HepG2 (cell line): ENCODE measurements around the gene NEDD8. TPM values are rescaled to one million over a fixed set of nuclear protein-coding genes. Genes with fewer than 3 reads are reported as not detected.

Experiments
- ETV6 ChIP-seq: sonication (generic); formaldehyde crosslinking; conservative IDR thresholded peaks from 2 replicates; pipeline ENCODE4 v1.4.0; 2020; ENCODE audit warnings: missing genetic modification reagents
- ISX ChIP-seq: sonication (generic); formaldehyde crosslinking; conservative IDR thresholded peaks from 2 replicates; pipeline ENCODE4 v1.5.0; 2020; ENCODE audit warnings: missing genetic modification reagents
- RCOR2 ChIP-seq: IDR thresholded peaks from 2 replicates; pipeline ENCODE4 v1.6.1; 2016; ENCODE audit warnings: missing biosample characterization, missing genetic modification reagents
- TP53 ChIP-seq: sonication (generic); formaldehyde crosslinking; conservative IDR thresholded peaks from 2 replicates; pipeline ENCODE4 v1.4.0; 2020; ENCODE audit warnings: missing genetic modification reagents
- ZBTB20 ChIP-seq: sonication (generic); formaldehyde crosslinking; IDR thresholded peaks from 2 replicates; pipeline ENCODE4 v1.8.1; 2023; ENCODE audit warnings: missing genetic modification reagents, low read depth, mild to moderate bottlenecking, borderline replicate concordance
- ZBTB7B ChIP-seq: sonication (generic); formaldehyde crosslinking; IDR thresholded peaks from 2 replicates; pipeline ENCODE4 v1.4.0; 2020; ENCODE audit warnings: missing genetic modification reagents
- ZMYM3 ChIP-seq: sonication (generic); formaldehyde crosslinking; IDR thresholded peaks from 2 replicates; pipeline ENCODE4 v1.5.1; 2020; ENCODE audit warnings: mild to moderate bottlenecking, missing genetic modification reagents
- ZNF232 ChIP-seq: sonication (generic); formaldehyde crosslinking; IDR thresholded peaks from 2 replicates; pipeline ENCODE4 v1.4.0; 2020; ENCODE audit warnings: missing genetic modification reagents, borderline replicate concordance
- ZNF44 ChIP-seq: sonication (generic); formaldehyde crosslinking; IDR thresholded peaks from 2 replicates; pipeline ENCODE4 v1.5.1; 2020; ENCODE audit warnings: mild to moderate bottlenecking, missing genetic modification reagents
- ZNF605 ChIP-seq: sonication (generic); formaldehyde crosslinking; IDR thresholded peaks from 2 replicates; pipeline ENCODE4 v1.8.0; 2022; ENCODE audit warnings: mild to moderate bottlenecking, missing genetic modification reagents
- ZNF670 ChIP-seq: sonication (generic); formaldehyde crosslinking; IDR thresholded peaks from 2 replicates; pipeline ENCODE4 v1.8.0; 2022; ENCODE audit warnings: mild to moderate bottlenecking, missing genetic modification reagents, borderline replicate concordance
- ZNF720 ChIP-seq: sonication (generic); formaldehyde crosslinking; IDR thresholded peaks from 2 replicates; pipeline ENCODE4 v1.4.0; 2020; ENCODE audit warnings: missing genetic modification reagents
- ZNF83 ChIP-seq: sonication (generic); formaldehyde crosslinking; IDR thresholded peaks from 2 replicates; pipeline ENCODE4 v1.4.0; 2020; ENCODE audit warnings: missing genetic modification reagents, mild to moderate bottlenecking, borderline replicate concordance
- ZNF839 ChIP-seq: sonication (generic); formaldehyde crosslinking; IDR thresholded peaks from 2 replicates; pipeline ENCODE4 v1.4.0; 2020; ENCODE audit warnings: missing genetic modification reagents, mild to moderate bottlenecking, borderline replicate concordance
- ZZZ3 ChIP-seq: sonication (generic); formaldehyde crosslinking; IDR thresholded peaks from 2 replicates; pipeline ENCODE4 v1.4.0; 2020; ENCODE audit warnings: missing genetic modification reagents, mild to moderate bottlenecking, borderline replicate concordance
- polyA plus RNA-seq, 8 experiments: library from polyadenylated mRNA; depleted of rRNA in 3 of 8; stranded (reverse) in 7 of 8; unstranded in 1 of 8; fragments of >200 nt; fragmentation: Illumina TruSeq in 4 of 8; extraction: Trizol in 4 of 8; gene quantifications; 2 replicates each; pipeline versions ENCODE4 v1.2.1 to v1.2.3, GENCODE V29; 2011 to 2016; ENCODE audit warnings: low read depth in 4 of 8, missing spikeins in 1 of 8, mixed read lengths in 1 of 8; ENCODE audit not compliant: insufficient read depth in 1 of 8
- total RNA-seq, 5 experiments: library from RNA; depleted of rRNA; stranded (reverse); fragments of >200 nt; fragmentation: Illumina TruSeq; extraction: Trizol; gene quantifications; 2 replicates each; pipeline ENCODE4 v1.2.3, GENCODE V29; 2016; ENCODE audit warnings: low read depth in 1 of 5
- TF ChIP-seq, protein P1 (sequence below): sonication (generic); formaldehyde crosslinking; conservative IDR thresholded peaks from 2 replicates; pipeline ENCODE4 v1.4.0; 2020; ENCODE audit warnings: missing genetic modification reagents
- TF ChIP-seq, protein P2 (sequence below): sonication (generic); formaldehyde crosslinking; conservative IDR thresholded peaks from 2 replicates; pipeline ENCODE4 v1.4.0; 2020; ENCODE audit warnings: missing genetic modification reagents
- TF ChIP-seq, protein P3 (sequence below): sonication (generic); formaldehyde crosslinking; conservative IDR thresholded peaks from 2 replicates; pipeline ENCODE4 v1.8.0; 2022; ENCODE audit warnings: mild to moderate bottlenecking, moderate library complexity, missing genetic modification reagents
- TF ChIP-seq, protein P4 (sequence below): sonication (generic); formaldehyde crosslinking; IDR thresholded peaks from 2 replicates; pipeline ENCODE4 v1.5.1; 2020; ENCODE audit warnings: missing genetic modification reagents, mild to moderate bottlenecking, borderline replicate concordance
- TF ChIP-seq, protein P5 (sequence below): sonication (generic); formaldehyde crosslinking; IDR thresholded peaks from 2 replicates; pipeline ENCODE4 v1.5.0; 2020; ENCODE audit warnings: missing genetic modification reagents

The NEDD8 gene
- total and polyA plus RNA-seq, 2 of the 13 experiments (the other 11 are each of a cell fraction or from before 2014, with no cell fraction given): 535 to 713 TPM

DNA sequence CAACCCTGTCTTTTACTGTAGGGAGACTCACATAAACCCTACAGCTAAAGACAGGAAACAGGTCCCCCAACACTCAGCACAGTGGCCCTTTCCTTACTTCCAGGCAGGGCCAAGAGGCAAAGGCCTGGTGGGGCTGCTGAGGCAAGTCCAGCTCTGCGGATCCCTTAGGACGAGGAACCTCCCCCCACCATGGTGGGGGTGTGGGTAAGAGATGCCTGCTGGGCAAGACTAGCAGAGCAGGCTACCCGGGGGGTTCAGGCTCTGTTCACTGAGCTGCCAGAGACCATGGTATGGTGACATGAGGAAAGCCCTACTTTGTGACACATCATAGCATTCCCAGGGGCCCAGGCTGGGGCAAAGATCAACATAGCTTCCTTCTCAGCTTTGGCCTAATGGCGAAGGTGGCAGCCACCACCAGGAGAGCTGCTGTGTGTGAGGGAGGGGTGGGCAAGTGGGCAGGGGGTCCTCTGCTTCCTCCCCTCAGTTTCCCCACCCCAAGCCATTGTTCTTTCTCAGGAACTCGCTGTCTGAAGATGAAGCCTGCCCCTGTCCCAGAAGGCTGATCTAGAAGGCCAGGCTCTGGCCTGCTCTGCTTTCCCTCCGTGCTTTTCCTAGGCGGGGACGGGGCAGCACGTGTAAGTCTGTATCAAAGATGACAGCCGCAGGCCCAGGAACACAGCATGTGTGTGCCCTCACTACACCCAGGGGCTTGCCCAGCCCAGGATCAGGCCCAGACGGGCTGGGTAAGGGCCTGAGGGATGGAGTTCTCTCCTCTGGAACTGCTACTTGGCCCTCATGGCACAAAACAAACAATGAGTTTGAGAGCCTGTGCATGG is 20.3 kb upstream of the NEDD8 start (continued):
- TF ChIP-seq ZNF83 (CRISPR knock-in tag): peak; percentile 97; the same call in 1 of the 2 replicates
- TF ChIP-seq, protein P1, sequence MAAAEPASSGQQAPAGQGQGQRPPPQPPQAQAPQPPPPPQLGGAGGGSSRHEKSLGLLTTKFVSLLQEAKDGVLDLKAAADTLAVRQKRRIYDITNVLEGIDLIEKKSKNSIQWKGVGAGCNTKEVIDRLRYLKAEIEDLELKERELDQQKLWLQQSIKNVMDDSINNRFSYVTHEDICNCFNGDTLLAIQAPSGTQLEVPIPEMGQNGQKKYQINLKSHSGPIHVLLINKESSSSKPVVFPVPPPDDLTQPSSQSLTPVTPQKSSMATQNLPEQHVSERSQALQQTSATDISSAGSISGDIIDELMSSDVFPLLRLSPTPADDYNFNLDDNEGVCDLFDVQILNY (CRISPR knock-in tag): no peak
- TF ChIP-seq, protein P2, sequence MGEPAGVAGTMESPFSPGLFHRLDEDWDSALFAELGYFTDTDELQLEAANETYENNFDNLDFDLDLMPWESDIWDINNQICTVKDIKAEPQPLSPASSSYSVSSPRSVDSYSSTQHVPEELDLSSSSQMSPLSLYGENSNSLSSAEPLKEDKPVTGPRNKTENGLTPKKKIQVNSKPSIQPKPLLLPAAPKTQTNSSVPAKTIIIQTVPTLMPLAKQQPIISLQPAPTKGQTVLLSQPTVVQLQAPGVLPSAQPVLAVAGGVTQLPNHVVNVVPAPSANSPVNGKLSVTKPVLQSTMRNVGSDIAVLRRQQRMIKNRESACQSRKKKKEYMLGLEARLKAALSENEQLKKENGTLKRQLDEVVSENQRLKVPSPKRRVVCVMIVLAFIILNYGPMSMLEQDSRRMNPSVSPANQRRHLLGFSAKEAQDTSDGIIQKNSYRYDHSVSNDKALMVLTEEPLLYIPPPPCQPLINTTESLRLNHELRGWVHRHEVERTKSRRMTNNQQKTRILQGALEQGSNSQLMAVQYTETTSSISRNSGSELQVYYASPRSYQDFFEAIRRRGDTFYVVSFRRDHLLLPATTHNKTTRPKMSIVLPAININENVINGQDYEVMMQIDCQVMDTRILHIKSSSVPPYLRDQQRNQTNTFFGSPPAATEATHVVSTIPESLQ: no peak
- TF ChIP-seq TP53 (CRISPR knock-in tag): no peak; the same call in 1 of the 2 replicates
- TF ChIP-seq ZZZ3 (CRISPR knock-in tag): peak; percentile 48; the same call in 1 of the 2 replicates
- TF ChIP-seq ZBTB20 (CRISPR knock-in tag): peak; percentile 87; the same call in 1 of the 2 replicates
- TF ChIP-seq ZNF232 (CRISPR knock-in tag): no peak; the same call in 1 of the 2 replicates
- TF ChIP-seq RCOR2 (CRISPR knock-in tag): peak; percentile 12; the same call in 1 of the 2 replicates
- TF ChIP-seq ZNF670: no peak
- no peak for TF ChIP-seq ZNF605 (CRISPR knock-in tag)
- TF ChIP-seq, protein P3, sequence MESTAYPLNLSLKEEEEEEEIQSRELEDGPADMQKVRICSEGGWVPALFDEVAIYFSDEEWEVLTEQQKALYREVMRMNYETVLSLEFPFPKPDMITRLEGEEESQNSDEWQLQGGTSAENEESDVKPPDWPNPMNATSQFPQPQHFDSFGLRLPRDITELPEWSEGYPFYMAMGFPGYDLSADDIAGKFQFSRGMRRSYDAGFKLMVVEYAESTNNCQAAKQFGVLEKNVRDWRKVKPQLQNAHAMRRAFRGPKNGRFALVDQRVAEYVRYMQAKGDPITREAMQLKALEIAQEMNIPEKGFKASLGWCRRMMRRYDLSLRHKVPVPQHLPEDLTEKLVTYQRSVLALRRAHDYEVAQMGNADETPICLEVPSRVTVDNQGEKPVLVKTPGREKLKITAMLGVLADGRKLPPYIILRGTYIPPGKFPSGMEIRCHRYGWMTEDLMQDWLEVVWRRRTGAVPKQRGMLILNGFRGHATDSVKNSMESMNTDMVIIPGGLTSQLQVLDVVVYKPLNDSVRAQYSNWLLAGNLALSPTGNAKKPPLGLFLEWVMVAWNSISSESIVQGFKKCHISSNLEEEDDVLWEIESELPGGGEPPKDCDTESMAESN (CRISPR knock-in tag): no peak
- TF ChIP-seq ZBTB7B (CRISPR knock-in tag): peak; percentile 40; the same call in 1 of the 2 replicates
- peak; percentile 96; the same call in 1 of the 2 replicates for TF ChIP-seq ZNF839 (CRISPR knock-in tag)
- peak; percentile 63 for TF ChIP-seq ZMYM3 (CRISPR knock-in tag)
- TF ChIP-seq ZNF720 (CRISPR knock-in tag): no peak
- TF ChIP-seq, protein P4, sequence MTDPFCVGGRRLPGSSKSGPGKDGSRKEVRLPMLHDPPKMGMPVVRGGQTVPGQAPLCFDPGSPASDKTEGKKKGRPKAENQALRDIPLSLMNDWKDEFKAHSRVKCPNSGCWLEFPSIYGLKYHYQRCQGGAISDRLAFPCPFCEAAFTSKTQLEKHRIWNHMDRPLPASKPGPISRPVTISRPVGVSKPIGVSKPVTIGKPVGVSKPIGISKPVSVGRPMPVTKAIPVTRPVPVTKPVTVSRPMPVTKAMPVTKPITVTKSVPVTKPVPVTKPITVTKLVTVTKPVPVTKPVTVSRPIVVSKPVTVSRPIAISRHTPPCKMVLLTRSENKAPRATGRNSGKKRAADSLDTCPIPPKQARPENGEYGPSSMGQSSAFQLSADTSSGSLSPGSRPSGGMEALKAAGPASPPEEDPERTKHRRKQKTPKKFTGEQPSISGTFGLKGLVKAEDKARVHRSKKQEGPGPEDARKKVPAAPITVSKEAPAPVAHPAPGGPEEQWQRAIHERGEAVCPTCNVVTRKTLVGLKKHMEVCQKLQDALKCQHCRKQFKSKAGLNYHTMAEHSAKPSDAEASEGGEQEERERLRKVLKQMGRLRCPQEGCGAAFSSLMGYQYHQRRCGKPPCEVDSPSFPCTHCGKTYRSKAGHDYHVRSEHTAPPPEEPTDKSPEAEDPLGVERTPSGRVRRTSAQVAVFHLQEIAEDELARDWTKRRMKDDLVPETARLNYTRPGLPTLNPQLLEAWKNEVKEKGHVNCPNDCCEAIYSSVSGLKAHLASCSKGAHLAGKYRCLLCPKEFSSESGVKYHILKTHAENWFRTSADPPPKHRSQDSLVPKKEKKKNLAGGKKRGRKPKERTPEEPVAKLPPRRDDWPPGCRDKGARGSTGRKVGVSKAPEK (CRISPR knock-in tag): no peak
- no peak for TF ChIP-seq ISX (CRISPR knock-in tag)
- TF ChIP-seq ETV6: 0 out of 2 replicates have a peak, but pooled peaks have one; percentile 23
- TF ChIP-seq, protein P5, sequence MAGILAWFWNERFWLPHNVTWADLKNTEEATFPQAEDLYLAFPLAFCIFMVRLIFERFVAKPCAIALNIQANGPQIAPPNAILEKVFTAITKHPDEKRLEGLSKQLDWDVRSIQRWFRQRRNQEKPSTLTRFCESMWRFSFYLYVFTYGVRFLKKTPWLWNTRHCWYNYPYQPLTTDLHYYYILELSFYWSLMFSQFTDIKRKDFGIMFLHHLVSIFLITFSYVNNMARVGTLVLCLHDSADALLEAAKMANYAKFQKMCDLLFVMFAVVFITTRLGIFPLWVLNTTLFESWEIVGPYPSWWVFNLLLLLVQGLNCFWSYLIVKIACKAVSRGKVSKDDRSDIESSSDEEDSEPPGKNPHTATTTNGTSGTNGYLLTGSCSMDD: no peak
- no peak for TF ChIP-seq ZNF44 (CRISPR knock-in tag)
